Neural cell (in vitro differentiated cells): Measurements from ENCODE around the gene FOXL2.

Experiments
- EP300 ChIP-seq: fragments of 450-650 bp; conservative IDR thresholded peaks from 2 replicates; pipeline ENCODE4 v1.6.1; 2014; ENCODE audit warnings: antibody characterized with exemption, mild to moderate bottlenecking, moderate library complexity; ENCODE audit not compliant: poor library complexity, severe bottlenecking
- EZH2 ChIP-seq: fragments of 200-600, 300-800 bp; shearing (Covaris generic), sonication (generic); IDR thresholded peaks from 2 replicates; pipeline ENCODE4 v1.6.1; 2014; ENCODE audit warnings: antibody characterized with exemption, low read length, borderline replicate concordance, mild to moderate bottlenecking; ENCODE audit not compliant: insufficient read depth, poor library complexity, severe bottlenecking
- MXI1 ChIP-seq: fragments of 450-650 bp; conservative IDR thresholded peaks from 2 replicates; pipeline ENCODE4 v1.6.1; 2014; ENCODE audit warnings: antibody characterized with exemption, mild to moderate bottlenecking; ENCODE audit not compliant: poor library complexity, severe bottlenecking
- POLR2AphosphoS5 ChIP-seq: IDR thresholded peaks from 2 replicates; pipeline ENCODE4 v1.6.1; 2012
- RAD21 ChIP-seq: fragments of 450-650 bp; conservative IDR thresholded peaks from 2 replicates; pipeline ENCODE4 v1.6.1; 2014; ENCODE audit warnings: antibody characterized with exemption, mild to moderate bottlenecking, moderate library complexity
- SMC3 ChIP-seq: fragments of 450-650 bp; conservative IDR thresholded peaks from 2 replicates; pipeline ENCODE4 v1.6.1; 2014; ENCODE audit warnings: antibody characterized with exemption, mild to moderate bottlenecking, moderate library complexity; ENCODE audit not compliant: poor library complexity
- TAF1 ChIP-seq: IDR thresholded peaks from 2 replicates; pipeline ENCODE4 v1.6.1; 2012; ENCODE audit warnings: low read depth
- TF ChIP-seq, protein P1 (sequence below): fragments of 450-650 bp; IDR thresholded peaks from 2 replicates; pipeline ENCODE4 v1.5.1; 2014; ENCODE audit warnings: antibody characterized with exemption, mild to moderate bottlenecking, moderate library complexity; ENCODE audit not compliant: poor library complexity, severe bottlenecking
- TF ChIP-seq, protein P2 (sequence below): IDR thresholded peaks from 2 replicates; pipeline ENCODE4 v1.6.1; 2012; ENCODE audit warnings: borderline replicate concordance

DNA sequence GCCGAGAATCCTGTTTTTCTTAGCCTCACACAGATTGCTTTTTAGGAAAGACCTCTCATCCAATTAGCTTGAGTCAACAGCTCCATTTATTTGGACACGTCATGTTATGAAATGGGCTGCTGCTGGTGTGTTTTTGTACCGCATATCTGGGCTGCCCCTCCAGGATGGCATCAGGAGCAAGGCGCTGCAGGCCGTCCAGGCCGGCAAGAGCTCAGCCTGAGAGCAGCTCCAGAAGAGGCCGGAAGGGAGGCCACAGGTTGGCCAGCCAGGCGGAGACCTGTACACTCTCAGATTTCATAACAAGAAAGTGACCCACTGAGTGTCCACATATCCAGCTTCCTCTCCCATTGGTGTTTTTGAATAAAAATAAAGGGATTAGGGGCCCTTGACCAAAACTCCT lies 28.4 kb upstream of the FOXL2 start:
- TF ChIP-seq, protein P1, sequence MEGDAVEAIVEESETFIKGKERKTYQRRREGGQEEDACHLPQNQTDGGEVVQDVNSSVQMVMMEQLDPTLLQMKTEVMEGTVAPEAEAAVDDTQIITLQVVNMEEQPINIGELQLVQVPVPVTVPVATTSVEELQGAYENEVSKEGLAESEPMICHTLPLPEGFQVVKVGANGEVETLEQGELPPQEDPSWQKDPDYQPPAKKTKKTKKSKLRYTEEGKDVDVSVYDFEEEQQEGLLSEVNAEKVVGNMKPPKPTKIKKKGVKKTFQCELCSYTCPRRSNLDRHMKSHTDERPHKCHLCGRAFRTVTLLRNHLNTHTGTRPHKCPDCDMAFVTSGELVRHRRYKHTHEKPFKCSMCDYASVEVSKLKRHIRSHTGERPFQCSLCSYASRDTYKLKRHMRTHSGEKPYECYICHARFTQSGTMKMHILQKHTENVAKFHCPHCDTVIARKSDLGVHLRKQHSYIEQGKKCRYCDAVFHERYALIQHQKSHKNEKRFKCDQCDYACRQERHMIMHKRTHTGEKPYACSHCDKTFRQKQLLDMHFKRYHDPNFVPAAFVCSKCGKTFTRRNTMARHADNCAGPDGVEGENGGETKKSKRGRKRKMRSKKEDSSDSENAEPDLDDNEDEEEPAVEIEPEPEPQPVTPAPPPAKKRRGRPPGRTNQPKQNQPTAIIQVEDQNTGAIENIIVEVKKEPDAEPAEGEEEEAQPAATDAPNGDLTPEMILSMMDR = no peak
- TF ChIP-seq POLR2AphosphoS5 = no peak
- TF ChIP-seq EP300 = no peak
- no peak for TF ChIP-seq EZH2
- TF ChIP-seq, protein P2, sequence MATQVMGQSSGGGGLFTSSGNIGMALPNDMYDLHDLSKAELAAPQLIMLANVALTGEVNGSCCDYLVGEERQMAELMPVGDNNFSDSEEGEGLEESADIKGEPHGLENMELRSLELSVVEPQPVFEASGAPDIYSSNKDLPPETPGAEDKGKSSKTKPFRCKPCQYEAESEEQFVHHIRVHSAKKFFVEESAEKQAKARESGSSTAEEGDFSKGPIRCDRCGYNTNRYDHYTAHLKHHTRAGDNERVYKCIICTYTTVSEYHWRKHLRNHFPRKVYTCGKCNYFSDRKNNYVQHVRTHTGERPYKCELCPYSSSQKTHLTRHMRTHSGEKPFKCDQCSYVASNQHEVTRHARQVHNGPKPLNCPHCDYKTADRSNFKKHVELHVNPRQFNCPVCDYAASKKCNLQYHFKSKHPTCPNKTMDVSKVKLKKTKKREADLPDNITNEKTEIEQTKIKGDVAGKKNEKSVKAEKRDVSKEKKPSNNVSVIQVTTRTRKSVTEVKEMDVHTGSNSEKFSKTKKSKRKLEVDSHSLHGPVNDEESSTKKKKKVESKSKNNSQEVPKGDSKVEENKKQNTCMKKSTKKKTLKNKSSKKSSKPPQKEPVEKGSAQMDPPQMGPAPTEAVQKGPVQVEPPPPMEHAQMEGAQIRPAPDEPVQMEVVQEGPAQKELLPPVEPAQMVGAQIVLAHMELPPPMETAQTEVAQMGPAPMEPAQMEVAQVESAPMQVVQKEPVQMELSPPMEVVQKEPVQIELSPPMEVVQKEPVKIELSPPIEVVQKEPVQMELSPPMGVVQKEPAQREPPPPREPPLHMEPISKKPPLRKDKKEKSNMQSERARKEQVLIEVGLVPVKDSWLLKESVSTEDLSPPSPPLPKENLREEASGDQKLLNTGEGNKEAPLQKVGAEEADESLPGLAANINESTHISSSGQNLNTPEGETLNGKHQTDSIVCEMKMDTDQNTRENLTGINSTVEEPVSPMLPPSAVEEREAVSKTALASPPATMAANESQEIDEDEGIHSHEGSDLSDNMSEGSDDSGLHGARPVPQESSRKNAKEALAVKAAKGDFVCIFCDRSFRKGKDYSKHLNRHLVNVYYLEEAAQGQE = no peak
- no peak for TF ChIP-seq TAF1
- no peak for TF ChIP-seq MXI1
- no peak for TF ChIP-seq RAD21
- no peak for TF ChIP-seq SMC3
